K562 (cell line): ENCODE data around the gene NLGN2. TPM values are rescaled to one million over a fixed set of nuclear protein-coding genes. Genes with fewer than 3 reads are reported as not detected.

Experiments
- ARID2 ChIP-seq: fragments of 450-650 bp; IDR thresholded peaks from 2 replicates; pipeline ENCODE4 v1.6.1; 2017; ENCODE audit warnings: antibody characterized with exemption, mild to moderate bottlenecking
- CBX5 ChIP-seq: IDR thresholded peaks from 2 replicates; pipeline ENCODE4 v1.6.1; 2014; ENCODE audit warnings: low read depth, borderline replicate concordance
- ETV5 ChIP-seq: sonication (generic); formaldehyde crosslinking; IDR thresholded peaks from 2 replicates; pipeline ENCODE4 v1.4.0; 2020; ENCODE audit warnings: low read depth, mild to moderate bottlenecking, missing genetic modification reagents
- GTF3C2 ChIP-seq: IDR thresholded peaks from 3 replicates; pipeline ENCODE4 v1.6.1; 2011; ENCODE audit warnings: borderline replicate concordance, mild to moderate bottlenecking, moderate library complexity; ENCODE audit not compliant: insufficient read length; ENCODE audit errors: extremely low read depth
- IFI16 ChIP-seq: fragments of 250-450 bp; sonication (Bioruptor Pico); IDR thresholded peaks from 2 replicates; pipeline ENCODE4 v2.1.2; 2022; ENCODE audit warnings: mild to moderate bottlenecking, inconsistent platforms
- NBN ChIP-seq: fragments of 450-650 bp; IDR thresholded peaks from 2 replicates; pipeline ENCODE4 v1.6.1; 2016; ENCODE audit warnings: low read depth, mild to moderate bottlenecking
- REST ChIP-seq, 2 experiments: fragments of 450-650 bp; formaldehyde crosslinking in 1 of 2; IDR thresholded peaks; 2 replicates each; pipeline versions ENCODE4 v1.4.0 to v1.6.1; 2014 to 2020; ENCODE audit warnings: mild to moderate bottlenecking in 2 of 2, borderline replicate concordance in 1 of 2, low read depth in 1 of 2
- SAP30 ChIP-seq: fragments of 200-600 bp; sonication (generic); IDR thresholded peaks from 2 replicates; pipeline ENCODE4 v1.6.1; 2012; ENCODE audit warnings: borderline replicate concordance, low read depth, mild to moderate bottlenecking, moderate library complexity, low read length, control low read depth, inconsistent platforms; ENCODE audit not compliant: insufficient read depth, poor library complexity, severe bottlenecking
- ZNF57 ChIP-seq: fragments of 450-650 bp; formaldehyde crosslinking; IDR thresholded peaks from 2 replicates; pipeline ENCODE4 v1.4.0; 2020; ENCODE audit warnings: mild to moderate bottlenecking, moderate library complexity
- polyA plus RNA-seq, 8 experiments: library from polyadenylated mRNA; depleted of rRNA in 4 of 8; stranded (reverse) in 5 of 8; unstranded in 3 of 8; fragments of >200 nt; fragmentation: Nextera tagmentation in 2 of 8; fragmentation: Illumina TruSeq in 1 of 8; extraction: Ambion mirVana in 2 of 8; extraction: Trizol in 1 of 8; gene quantifications; 2 replicates each; pipeline versions ENCODE4 v1.2.1 to v1.2.3, GENCODE V29; 2011 to 2014; ENCODE audit warnings: inconsistent platforms in 1 of 8, missing spikeins in 1 of 8
- total RNA-seq, 7 experiments: library from RNA; depleted of rRNA in 6 of 7; stranded (reverse); fragments of >200 nt in 6 of 7; fragmentation: Illumina TruSeq in 2 of 7; extraction: Trizol in 2 of 7; gene quantifications; 2 replicates each; pipeline versions ENCODE4 v1.2.1 to v1.2.3, GENCODE V29; 2011 to 2021; ENCODE audit warnings: low replicate concordance in 1 of 7
- TF ChIP-seq, protein P1 (sequence below): IDR thresholded peaks from 2 replicates; pipeline ENCODE4 v1.6.1; 2016; ENCODE audit warnings: missing genetic modification characterization, missing compliant biosample characterization
- TF ChIP-seq, protein P2 (sequence below): fragments of 250-450 bp; sonication (Bioruptor Pico); IDR thresholded peaks from 2 replicates; pipeline ENCODE4 v1.5.0; 2022; ENCODE audit warnings: mild to moderate bottlenecking

Gene NLGN2
- total and polyA plus RNA-seq, 9 of the 15 experiments (the other 6 are each of a cell fraction or from before 2014, with no cell fraction given) = 0.11 to 7.8 (median 0.77) TPM

GRCh38 chr17:7403977-7404736, 3.5 kb upstream of the NLGN2 start, which contains the start of gene TMEM256 (continued):
- TF ChIP-seq REST (IDR thresholded peaks at IDR 0.05; ENCODE audit: borderline replicate concordance) (no peak), REST (CRISPR knock-in tag; IDR thresholded peaks at IDR 0.05; ENCODE audit: low read depth) (no peak), ZNF57 (no peak), GTF3C2 (no peak), ETV5 (CRISPR knock-in tag) (no peak), SAP30 (peak; percentile 48), NBN (no peak), ARID2 (no peak), CBX5 (no peak), IFI16 (CRISPR knock-in tag) (no peak)
- TF ChIP-seq, protein P1, sequence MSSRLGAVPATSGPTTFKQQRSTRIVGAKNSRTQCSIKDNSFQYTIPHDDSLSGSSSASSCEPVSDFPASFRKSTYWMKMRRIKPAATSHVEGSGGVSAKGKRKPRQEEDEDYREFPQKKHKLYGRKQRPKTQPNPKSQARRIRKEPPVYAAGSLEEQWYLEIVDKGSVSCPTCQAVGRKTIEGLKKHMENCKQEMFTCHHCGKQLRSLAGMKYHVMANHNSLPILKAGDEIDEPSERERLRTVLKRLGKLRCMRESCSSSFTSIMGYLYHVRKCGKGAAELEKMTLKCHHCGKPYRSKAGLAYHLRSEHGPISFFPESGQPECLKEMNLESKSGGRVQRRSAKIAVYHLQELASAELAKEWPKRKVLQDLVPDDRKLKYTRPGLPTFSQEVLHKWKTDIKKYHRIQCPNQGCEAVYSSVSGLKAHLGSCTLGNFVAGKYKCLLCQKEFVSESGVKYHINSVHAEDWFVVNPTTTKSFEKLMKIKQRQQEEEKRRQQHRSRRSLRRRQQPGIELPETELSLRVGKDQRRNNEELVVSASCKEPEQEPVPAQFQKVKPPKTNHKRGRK (tag) = no peak
- TF ChIP-seq, protein P2, sequence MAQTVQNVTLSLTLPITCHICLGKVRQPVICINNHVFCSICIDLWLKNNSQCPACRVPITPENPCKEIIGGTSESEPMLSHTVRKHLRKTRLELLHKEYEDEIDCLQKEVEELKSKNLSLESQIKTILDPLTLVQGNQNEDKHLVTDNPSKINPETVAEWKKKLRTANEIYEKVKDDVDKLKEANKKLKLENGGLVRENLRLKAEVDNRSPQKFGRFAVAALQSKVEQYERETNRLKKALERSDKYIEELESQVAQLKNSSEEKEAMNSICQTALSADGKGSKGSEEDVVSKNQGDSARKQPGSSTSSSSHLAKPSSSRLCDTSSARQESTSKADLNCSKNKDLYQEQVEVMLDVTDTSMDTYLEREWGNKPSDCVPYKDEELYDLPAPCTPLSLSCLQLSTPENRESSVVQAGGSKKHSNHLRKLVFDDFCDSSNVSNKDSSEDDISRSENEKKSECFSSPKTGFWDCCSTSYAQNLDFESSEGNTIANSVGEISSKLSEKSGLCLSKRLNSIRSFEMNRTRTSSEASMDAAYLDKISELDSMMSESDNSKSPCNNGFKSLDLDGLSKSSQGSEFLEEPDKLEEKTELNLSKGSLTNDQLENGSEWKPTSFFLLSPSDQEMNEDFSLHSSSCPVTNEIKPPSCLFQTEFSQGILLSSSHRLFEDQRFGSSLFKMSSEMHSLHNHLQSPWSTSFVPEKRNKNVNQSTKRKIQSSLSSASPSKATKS (CRISPR knock-in tag) = no peak
